HG03108 (cell line): ENCODE measurements around the gene ONECUT2.
"Not testable (repeated sequence)": the region's sequence is repeated elsewhere in the genome, so short reads cannot be mapped to it uniquely, and the experiment has no call there.

Experiments
- ATAC-seq: cut with Tn5 transposase; IDR thresholded peaks from one replicate; pipeline ENCODE4 v1.9.1; 2021; ENCODE audit warnings: moderate library complexity; ENCODE audit not compliant: unreplicated experiment

ONECUT2 gene

DNA sequence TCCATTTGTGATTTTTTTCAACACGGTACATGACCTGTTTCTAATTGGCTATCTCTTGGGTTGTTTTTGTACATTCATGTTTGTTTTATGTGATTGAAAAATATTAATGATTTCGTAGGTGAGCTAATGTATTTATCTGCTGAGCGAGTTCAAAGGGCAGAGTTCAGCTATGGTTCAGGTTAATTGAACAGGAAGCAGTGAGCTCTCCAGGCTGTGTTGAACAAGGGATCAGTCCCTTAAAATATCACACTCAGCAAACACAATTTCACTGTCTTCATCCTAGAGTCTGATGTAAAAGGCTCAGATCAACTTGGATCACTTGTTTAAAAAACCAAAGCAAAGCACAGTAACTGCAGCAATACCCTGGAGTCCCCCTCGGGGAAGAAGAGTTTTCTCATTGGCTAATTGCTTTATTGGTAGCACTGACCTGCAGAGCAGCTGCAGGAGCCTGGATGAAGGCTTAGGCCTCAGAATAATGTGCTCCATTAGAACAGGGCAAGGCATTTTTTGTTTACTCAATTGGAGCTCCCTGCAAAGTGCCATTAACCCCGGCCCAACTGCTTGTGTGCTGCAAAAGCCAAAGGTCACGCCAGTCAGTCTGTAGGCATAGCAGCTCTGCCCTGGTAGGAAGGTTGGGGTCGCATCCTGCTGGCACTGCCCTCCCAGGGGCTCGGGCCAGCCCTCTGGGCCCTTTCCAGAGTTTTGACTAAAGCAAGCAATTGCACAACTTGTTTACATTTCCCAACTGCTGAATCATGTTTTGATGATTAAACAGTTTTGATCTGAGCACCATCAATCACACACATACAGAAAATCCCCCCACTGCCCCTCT lies 10.5 kb downstream of the ONECUT2 start:
- ATAC-seq: no peak

DNA sequence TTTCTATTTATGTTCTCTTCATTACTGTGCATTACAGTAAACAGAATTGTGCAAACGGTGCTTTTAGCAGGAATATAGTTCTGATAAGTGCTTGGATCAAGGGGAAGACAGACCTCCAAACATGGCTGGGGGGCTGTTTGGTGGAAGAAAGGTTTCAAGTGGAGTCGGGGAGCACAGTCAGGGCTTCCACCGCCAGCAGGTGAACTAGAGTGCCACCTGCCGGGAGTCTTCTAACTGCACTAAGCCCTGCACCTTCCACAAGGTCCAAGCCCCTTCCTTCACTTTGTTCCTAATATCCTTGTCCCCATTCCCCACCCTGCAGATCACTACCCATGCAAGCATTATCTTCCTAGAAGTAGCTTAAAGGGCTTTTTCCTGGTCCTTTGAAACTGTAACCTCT lies 11.1 kb downstream of the ONECUT2 start:
- no peak for ATAC-seq

DNA sequence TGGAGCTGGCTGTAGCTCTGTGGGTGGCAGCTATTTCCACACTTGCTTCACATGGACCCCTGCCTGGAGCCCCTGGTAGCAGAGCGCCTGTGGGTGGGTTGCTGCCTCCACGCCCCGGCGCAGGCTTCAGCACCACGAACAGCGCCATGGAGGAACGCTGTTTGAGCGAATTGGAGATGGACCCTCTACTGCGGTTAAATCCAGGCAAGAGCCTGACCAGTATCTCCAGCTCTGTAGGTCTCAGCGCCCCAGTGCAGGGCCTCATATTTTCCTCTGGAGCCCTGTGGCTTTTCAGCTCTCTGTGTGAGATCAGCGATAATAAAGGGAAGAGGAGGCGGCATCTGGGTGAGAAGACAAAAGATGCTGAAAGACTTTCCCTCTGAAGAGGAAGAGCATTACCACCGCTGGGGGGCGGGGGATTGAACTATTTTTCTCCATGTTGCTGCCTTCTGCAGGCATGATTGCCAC lies 12.0 kb downstream of the ONECUT2 start:
- ATAC-seq: no peak

GRCh38 chr18:57455576-57456129 lies 20.5 kb downstream of the ONECUT2 start:
- no peak for ATAC-seq

GRCh38 chr18:57461652-57462269 lies 26.6 kb downstream of the ONECUT2 start:
- no peak for ATAC-seq

DNA sequence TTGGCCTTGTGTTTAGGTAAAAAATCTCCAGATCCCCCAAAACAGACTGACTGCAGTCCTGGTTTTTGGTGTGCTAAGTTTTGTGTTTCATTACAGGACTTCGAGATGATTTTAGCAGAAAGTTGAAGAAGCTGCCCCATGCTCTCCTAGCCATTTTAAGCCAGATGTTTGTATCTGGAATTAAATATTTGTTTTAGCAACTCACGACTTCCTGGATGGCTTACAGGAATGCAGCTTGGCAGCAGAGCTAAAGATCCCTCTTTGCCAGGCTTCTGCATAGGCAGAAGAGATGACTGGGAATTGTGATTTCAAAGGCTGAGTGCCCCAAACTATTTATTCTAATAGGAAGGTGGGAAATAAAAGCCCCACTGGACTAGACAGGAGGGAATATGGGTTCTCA lies 31.1 kb downstream of the ONECUT2 start:
- no peak for ATAC-seq

DNA sequence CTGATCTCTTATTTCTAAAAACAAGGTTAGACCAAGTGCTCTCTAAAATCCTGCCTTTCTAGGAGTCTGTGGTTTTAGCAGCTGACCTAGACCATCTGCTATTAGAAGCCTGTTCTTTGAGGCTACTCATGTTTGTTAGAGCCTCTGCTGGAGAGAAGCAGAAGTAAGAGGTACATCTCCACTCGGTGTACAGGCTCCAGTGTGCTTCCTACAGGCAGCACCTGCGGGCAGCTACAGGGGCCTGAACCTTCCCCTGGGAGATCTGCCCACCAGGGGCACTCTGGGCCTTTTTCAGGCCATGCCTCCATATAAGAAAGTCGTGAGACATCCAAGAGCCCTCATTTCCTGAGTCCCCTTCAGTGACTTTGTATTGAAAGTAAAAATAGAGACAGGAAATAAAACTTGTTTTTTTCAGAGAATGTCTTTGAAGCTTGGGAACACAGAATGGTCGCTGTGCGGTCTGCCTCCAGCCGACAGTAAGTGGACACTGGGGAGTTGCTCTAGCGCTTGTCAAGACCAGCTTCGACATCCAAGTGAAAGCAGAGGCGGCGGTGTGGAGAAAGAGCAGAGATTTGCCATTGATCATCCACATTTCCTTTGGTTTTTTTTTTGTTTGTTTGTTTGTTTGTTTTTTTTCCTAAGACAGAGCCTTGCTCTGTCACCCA lies 31.7 kb downstream of the ONECUT2 start:
- ATAC-seq: no peak

DNA sequence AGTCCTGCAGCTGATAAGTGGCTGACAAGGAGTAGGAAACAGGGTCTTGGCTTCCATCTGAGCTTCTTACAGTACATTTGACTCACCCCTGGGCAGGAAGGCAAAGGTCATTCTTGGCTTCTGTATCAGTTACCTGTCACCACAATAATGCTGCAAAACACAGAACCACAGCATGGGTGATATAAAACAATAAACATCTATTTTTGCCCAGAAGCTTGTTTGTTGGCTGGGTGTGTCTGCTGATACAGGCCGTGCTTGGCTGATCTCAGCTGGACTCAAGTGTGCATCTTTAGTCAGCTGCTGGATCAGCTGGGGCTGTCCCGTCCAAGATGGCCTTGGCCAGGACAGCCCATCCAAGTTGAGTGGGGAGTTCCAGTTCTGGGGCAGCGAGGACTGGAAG lies 34.7 kb downstream of the ONECUT2 start:
- ATAC-seq: no peak

- no peak for ATAC-seq
Observed at GRCh38 chr18:57475408-57475807, 40.2 kb downstream of the ONECUT2 start.

DNA sequence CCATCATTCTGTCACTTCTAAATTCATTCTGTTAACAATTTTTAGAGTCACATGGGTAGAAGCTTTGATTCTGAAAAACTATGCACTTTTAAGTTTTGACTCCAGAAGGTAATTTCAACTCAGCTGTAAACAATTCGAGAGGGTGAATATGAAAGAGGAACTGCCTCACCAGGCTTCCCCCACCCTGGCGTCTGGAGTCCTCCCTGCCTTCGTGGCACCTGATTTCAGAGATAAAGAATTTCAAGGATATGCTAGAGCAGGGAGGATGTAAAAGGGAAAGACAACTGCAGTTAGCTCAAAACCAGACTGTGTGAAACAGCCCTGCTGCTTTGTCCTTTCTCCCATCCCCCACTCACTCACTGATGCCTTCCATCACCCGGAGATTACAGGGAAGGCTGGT lies 40.7 kb downstream of the ONECUT2 start:
- no peak for ATAC-seq

DNA sequence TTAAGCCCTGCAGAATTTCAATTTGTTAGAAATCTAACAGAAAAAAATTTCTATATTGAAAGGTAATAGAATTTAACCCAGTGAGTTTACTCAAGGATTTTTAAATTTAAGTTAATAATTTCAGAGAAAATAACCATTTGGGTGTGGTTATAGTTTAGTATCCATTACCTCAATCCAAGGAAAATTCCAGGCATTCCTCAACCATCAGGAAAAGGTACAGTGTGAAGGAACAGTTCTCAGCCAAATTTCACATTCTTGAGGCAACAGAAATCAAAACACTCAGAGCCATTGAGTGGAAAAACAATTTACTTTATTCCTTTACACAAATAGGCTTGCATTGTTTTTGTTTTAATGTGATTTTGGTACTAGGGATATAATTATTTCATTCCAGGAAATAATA lies 45.6 kb downstream of the ONECUT2 start:
- ATAC-seq: no peak

GRCh38 chr18:57497372-57498294 lies 62.5 kb downstream of the ONECUT2 start:
- ATAC-seq: no peak

GRCh38 chr18:57498682-57499256 lies 63.6 kb downstream of the ONECUT2 start:
- ATAC-seq: no peak

GRCh38 chr18:57502624-57503023 lies 67.5 kb downstream of the ONECUT2 start:
- no peak for ATAC-seq

GRCh38 chr18:57505231-57505630 lies 70.1 kb downstream of the ONECUT2 start:
- no peak for ATAC-seq

DNA sequence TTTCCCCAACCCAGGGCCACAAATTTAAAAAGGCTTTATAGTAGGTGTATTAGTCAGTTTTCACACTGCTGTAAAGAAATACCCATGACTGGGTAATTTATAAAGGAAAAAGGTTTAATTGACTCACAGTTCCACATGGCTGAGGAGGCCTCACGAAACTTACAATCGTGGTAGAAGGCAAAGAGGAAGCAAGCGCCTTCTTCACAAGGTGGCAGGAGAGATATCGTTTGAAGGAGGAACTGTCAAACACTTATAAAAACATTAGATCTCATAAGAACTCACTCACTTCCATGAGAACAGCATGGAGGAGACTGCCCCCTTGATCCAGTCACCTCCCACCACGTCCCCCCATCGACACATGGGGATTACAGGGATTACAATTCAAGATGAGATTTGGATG lies 80.9 kb downstream of the ONECUT2 start:
- ATAC-seq: no peak

DNA sequence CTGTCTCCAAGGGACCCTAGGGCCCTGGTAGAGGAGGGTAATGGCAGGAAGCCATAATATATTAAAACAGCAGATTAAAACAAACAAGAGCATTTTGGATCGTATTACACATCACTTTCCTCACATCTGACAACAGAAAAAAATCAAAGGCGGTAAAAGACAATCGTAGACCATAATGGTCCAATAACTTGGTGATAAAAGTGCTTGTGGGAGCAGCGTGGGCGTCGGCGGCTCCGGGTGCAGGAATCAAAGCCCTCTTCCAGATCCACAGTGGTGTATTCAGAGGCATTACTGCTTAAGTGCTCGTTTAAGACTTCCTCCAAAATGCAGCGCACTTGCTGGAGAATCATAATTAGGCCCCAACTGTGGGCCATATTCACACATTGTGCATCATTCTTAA lies 83.4 kb downstream of the ONECUT2 start:
- no peak for ATAC-seq

DNA sequence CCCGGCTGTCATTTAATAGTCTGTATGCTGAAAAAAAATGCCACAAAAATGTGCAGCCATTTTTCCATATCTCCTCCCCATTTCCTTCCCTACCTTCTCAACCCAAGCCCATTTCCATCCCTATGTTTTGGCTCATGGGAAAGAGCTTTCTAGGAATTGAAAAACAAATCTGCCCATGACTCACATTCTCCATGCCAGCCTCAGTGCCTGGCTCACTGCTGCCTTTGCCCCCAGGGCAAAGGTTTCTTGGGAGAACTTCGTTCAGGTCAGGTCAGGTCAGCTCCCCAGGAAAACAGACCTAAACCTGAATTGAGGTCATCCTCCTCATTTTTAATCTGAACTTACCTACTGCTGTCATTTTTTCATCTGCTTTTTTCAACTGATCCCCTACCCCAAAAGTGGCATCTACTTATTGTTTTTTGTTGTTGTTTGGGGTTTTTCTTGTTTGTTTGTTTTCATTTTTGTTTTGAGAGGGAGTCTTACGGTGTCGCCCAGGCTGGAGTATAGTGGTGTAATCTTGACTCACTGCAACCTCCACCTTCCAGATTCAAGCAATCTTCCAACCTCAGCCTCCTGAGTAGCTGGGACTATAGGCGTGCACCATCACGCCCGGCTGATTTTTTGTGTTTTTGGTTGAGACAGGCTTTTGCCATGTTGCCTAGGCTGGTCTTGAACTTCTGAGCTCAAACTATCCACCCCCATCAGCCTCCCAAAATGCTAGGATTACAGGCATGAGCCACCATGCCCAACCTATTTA lies 84.7 kb downstream of the ONECUT2 start:
- no peak for ATAC-seq

DNA sequence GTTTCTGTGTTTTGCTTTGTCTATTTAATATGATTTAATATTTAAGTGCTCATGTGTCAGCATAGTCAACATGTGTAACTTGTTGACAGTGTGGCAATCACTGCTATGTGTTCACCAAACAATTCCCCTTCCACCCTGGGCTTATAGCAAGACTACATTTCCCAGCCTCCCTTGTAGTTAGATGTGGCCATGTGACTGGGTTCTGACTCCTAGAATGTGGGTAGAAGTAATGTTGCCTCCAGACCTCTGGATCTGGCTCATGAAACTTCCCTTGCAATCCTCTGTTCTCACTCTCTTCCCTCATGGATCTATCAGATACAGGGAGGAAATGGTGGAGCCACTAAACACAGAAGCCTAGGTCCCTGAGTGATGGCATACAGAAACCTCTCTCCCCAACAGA lies 87.2 kb downstream of the ONECUT2 start:
- not testable (repeated sequence) for ATAC-seq
